H1 (cell line): ENCODE results near the gene GNAQ. TPM values are rescaled to one million over a fixed set of nuclear protein-coding genes. Genes with fewer than 3 reads are reported as not detected.

Source experiments
- CTCF ChIA-PET: fragments of 300-600 bp; sonication (Branson Sonifier 250); formaldehyde crosslinking; loops from one replicate; lab custom pipeline; 2021; ENCODE audit not compliant: partially characterized antibody; lab: Charles Lee
- POLR2A ChIA-PET: fragments of 300-600 bp; sonication (Branson Sonifier 250); formaldehyde crosslinking; loops from one replicate; lab custom pipeline; 2021; ENCODE audit warnings: inconsistent platforms; ENCODE audit not compliant: partially characterized antibody; lab: Charles Lee
- DNase-seq, 2 experiments: peaks; one replicate each; pipeline versions ENCODE4 v3.0.0 to v3.0.0-alpha.2; 2010 to 2022; ENCODE audit warnings: low spot score in 2 of 2, low read depth in 1 of 2, mixed read lengths in 1 of 2
- FAIRE-seq: peaks from 2 replicates; lab custom pipeline; 2011; peaks lifted over from hg19 to GRCh38; lab: Jason Lieb, UNC
- H2AFZ ChIP-seq: 2 replicates; pipeline ENCODE4 v1.8.1; 2012; ENCODE audit warnings: low read length, inconsistent platforms
- H2AK5ac ChIP-seq: 2 replicates; pipeline ENCODE4 v1.6.1; 2013; ENCODE audit warnings: low read depth, low read length
- H2BK120ac ChIP-seq: replicated peaks from 2 replicates; pipeline ENCODE3; 2013; ENCODE audit warnings: low read depth, low read length, inconsistent platforms
- H2BK12ac ChIP-seq: 2 replicates; pipeline ENCODE4 v1.6.1; 2013; ENCODE audit warnings: low read depth, low read length
- H2BK15ac ChIP-seq: 2 replicates; pipeline ENCODE4 v1.6.1; 2013; ENCODE audit warnings: low read length
- H2BK20ac ChIP-seq: 2 replicates; pipeline ENCODE4 v1.6.1; 2013; ENCODE audit warnings: low read length
- H2BK5ac ChIP-seq: 2 replicates; pipeline ENCODE4 v1.6.1; 2013; ENCODE audit warnings: low read depth, low read length
- H3K14ac ChIP-seq: 2 replicates; pipeline ENCODE4 v1.6.1; 2013; ENCODE audit warnings: inconsistent platforms; ENCODE audit not compliant: insufficient read length
- H3K18ac ChIP-seq: 2 replicates; pipeline ENCODE4 v1.6.1; 2013; ENCODE audit warnings: low read length; ENCODE audit errors: extremely low read depth
- H3K23ac ChIP-seq: 2 replicates; pipeline ENCODE4 v1.6.1; 2013; ENCODE audit warnings: inconsistent platforms; ENCODE audit not compliant: insufficient read length
- H3K23me2 ChIP-seq: 2 replicates; pipeline ENCODE4 v1.6.1; 2013; ENCODE audit warnings: low read depth, low read length
- H3K27ac ChIP-seq: 2 replicates; pipeline ENCODE4 v1.6.1; 2011; ENCODE audit warnings: low read depth, low read length, inconsistent platforms
- H3K27me3 ChIP-seq, 4 experiments: replicated peaks in 1 of 4; 1 replicate in 1 of 4; 2 replicates in 3 of 4; pipeline versions ENCODE4 v1.6.1 to v1.8.1; 2011 to 2013; ENCODE audit warnings: low read length in 3 of 4, mild to moderate bottlenecking in 3 of 4, inconsistent platforms in 2 of 4, mixed read lengths in 2 of 4, moderate library complexity in 1 of 4; ENCODE audit not compliant: control insufficient read depth in 3 of 4, insufficient read depth in 3 of 4; ENCODE audit errors: extremely low read depth in 1 of 4
- H3K36me3 ChIP-seq, 4 experiments: 2 replicates each; pipeline versions ENCODE4 v1.6.1 to v1.8.1; 2011 to 2013; ENCODE audit warnings: mild to moderate bottlenecking in 4 of 4, low read length in 3 of 4, moderate library complexity in 2 of 4, control low read depth in 1 of 4, inconsistent platforms in 1 of 4; ENCODE audit not compliant: insufficient read depth in 4 of 4, control insufficient read depth in 2 of 4
- H3K4ac ChIP-seq: replicated peaks from 2 replicates; pipeline ENCODE3; 2013; ENCODE audit warnings: low read length, low read depth, mixed read lengths, inconsistent platforms; ENCODE audit not compliant: insufficient read length
- H3K4me1 ChIP-seq, 4 experiments: replicated peaks in 1 of 4; 1 replicate in 1 of 4; 2 replicates in 3 of 4; pipeline versions ENCODE4 v1.6.1 to v1.8.1; 2011 to 2013; ENCODE audit warnings: low read length in 3 of 4, inconsistent platforms in 2 of 4, mixed read lengths in 1 of 4; ENCODE audit not compliant: insufficient read depth in 4 of 4, control insufficient read depth in 3 of 4
- H3K4me2 ChIP-seq, 2 experiments: 2 replicates each; pipeline versions ENCODE4 v1.6.1 to v1.8.1; 2011 to 2013; ENCODE audit warnings: low read depth in 2 of 2, low read length in 2 of 2, control low read depth in 1 of 2, inconsistent platforms in 1 of 2, mild to moderate bottlenecking in 1 of 2; ENCODE audit not compliant: insufficient read depth in 1 of 2
- H3K4me3 ChIP-seq, 4 experiments: fragments of 200-600, 300-600 bp in 1 of 4; sonication (generic), shearing (Covaris generic), sonication (Bioruptor Twin) in 1 of 4; 2 replicates each; pipeline versions ENCODE4 v1.5.1 to v1.8.1; 2011 to 2016; ENCODE audit warnings: low read length in 4 of 4, low read depth in 3 of 4, control low read depth in 2 of 4, inconsistent platforms in 2 of 4, mild to moderate bottlenecking in 2 of 4, mixed read lengths in 1 of 4, moderate library complexity in 1 of 4; ENCODE audit not compliant: insufficient read depth in 2 of 4; ENCODE audit errors: extremely low read depth in 1 of 4
- H3K56ac ChIP-seq: replicated peaks from 2 replicates; pipeline ENCODE3; 2013; ENCODE audit warnings: low read depth, mild to moderate bottlenecking, mixed read lengths, low read length, inconsistent platforms; ENCODE audit not compliant: insufficient read length
- H3K79me1 ChIP-seq: 2 replicates; pipeline ENCODE4 v1.6.1; 2013; ENCODE audit warnings: low read depth, low read length, control low read depth
- H3K79me2 ChIP-seq, 2 experiments: 2 replicates each; pipeline versions ENCODE4 v1.6.1 to v1.8.1; 2012 to 2013; ENCODE audit warnings: low read length in 2 of 2, mild to moderate bottlenecking in 2 of 2, inconsistent platforms in 1 of 2; ENCODE audit not compliant: insufficient read depth in 2 of 2, control insufficient read depth in 1 of 2
- H3K9ac ChIP-seq, 4 experiments: replicated peaks in 1 of 4; 1 replicate in 1 of 4; 2 replicates in 3 of 4; pipeline versions ENCODE4 v1.6.1 to v1.8.1; 2011 to 2013; ENCODE audit warnings: low read depth in 3 of 4, low read length in 3 of 4, control low read depth in 2 of 4, mild to moderate bottlenecking in 2 of 4, moderate library complexity in 2 of 4, inconsistent platforms in 1 of 4; ENCODE audit errors: extremely low read depth in 1 of 4
- H3K9me3 ChIP-seq, 2 experiments: 2 replicates each; pipeline versions ENCODE4 v1.6.1 to v1.8.1; 2012 to 2013; ENCODE audit warnings: mild to moderate bottlenecking in 2 of 2, moderate library complexity in 2 of 2, control low read depth in 1 of 2, inconsistent platforms in 1 of 2, low read depth in 1 of 2, low read length in 1 of 2, mixed read lengths in 1 of 2; ENCODE audit not compliant: insufficient read depth in 2 of 2
- H4K20me1 ChIP-seq, 2 experiments: replicated peaks in 1 of 2; 2 replicates each; pipeline versions ENCODE3 to v1.8.1; 2011 to 2013; ENCODE audit warnings: inconsistent platforms in 2 of 2, low read length in 2 of 2, mild to moderate bottlenecking in 1 of 2; ENCODE audit not compliant: insufficient read depth in 2 of 2, control insufficient read depth in 1 of 2
- H4K5ac ChIP-seq: 2 replicates; pipeline ENCODE4 v1.6.1; 2013; ENCODE audit warnings: low read length, low read depth, mixed read lengths, inconsistent platforms; ENCODE audit not compliant: insufficient read length
- H4K8ac ChIP-seq: 2 replicates; pipeline ENCODE4 v1.8.0; 2013; ENCODE audit warnings: mild to moderate bottlenecking, moderate library complexity, low read length, inconsistent platforms; ENCODE audit not compliant: insufficient read depth; ENCODE audit errors: extremely low read depth
- H4K91ac ChIP-seq: replicated peaks from 2 replicates; pipeline ENCODE3; 2013; ENCODE audit warnings: low read length, mixed read lengths, inconsistent platforms; ENCODE audit not compliant: insufficient read length
- BCL11A ChIP-seq, 2 experiments: IDR thresholded peaks; one replicate each; pipeline ENCODE4 v1.6.1; 2011; ENCODE audit warnings: low read depth in 2 of 2, low read length in 2 of 2, mild to moderate bottlenecking in 2 of 2
- CTBP2 ChIP-seq: IDR thresholded peaks from 2 replicates; pipeline ENCODE4 v1.7.0; 2011; ENCODE audit warnings: borderline replicate concordance, mild to moderate bottlenecking, moderate library complexity, mixed read lengths, low read length; ENCODE audit not compliant: insufficient read depth, insufficient read length
- NANOG ChIP-seq: IDR thresholded peaks from 2 replicates; pipeline ENCODE4 v1.6.1; 2011; ENCODE audit warnings: low read length, low read depth, mild to moderate bottlenecking, inconsistent platforms; ENCODE audit not compliant: insufficient read depth, poor library complexity, severe bottlenecking
- RFX5 ChIP-seq: IDR thresholded peaks from 2 replicates; pipeline ENCODE4 v1.6.1; 2011; ENCODE audit warnings: low read depth, low read length, improper control_type of control experiment, borderline replicate concordance
- SIN3A ChIP-seq, 2 experiments: IDR thresholded peaks in 1 of 2; conservative IDR thresholded peaks in 1 of 2; 2 replicates each; pipeline ENCODE4 v1.6.1; 2011 to 2012; ENCODE audit warnings: low read length in 2 of 2, improper control_type of control experiment in 1 of 2, low read depth in 1 of 2, mild to moderate bottlenecking in 1 of 2
- SP4 ChIP-seq: IDR thresholded peaks from 2 replicates; pipeline ENCODE4 v1.6.1; 2012; ENCODE audit warnings: low read length, inconsistent platforms
- TAF1 ChIP-seq: IDR thresholded peaks from 2 replicates; pipeline ENCODE4 v1.6.1; 2011; ENCODE audit warnings: mild to moderate bottlenecking, low read depth, low read length
- WGBS, 2 experiments: shearing (Covaris generic) in 1 of 2; methylation state at CpG; one replicate each; pipeline versions ENCODE4 v1.1.6 to v1.1.7; 2013 to 2015; ENCODE audit warnings: low lambda C conversion rate in 2 of 2, mixed read lengths in 2 of 2, inconsistent platforms in 1 of 2, low coverage in 1 of 2, missing lambda C conversion rate in 1 of 2; ENCODE audit not compliant: insufficient replicate concordance in 2 of 2, insufficient coverage in 1 of 2, insufficient read length in 1 of 2; ENCODE audit errors: extremely low coverage in 1 of 2, missing lambda C conversion rate in 1 of 2; 5-methylcytosine and 5-hydroxymethylcytosine counted together
- polyA plus RNA-seq, 7 experiments: library from polyadenylated mRNA; depleted of rRNA in 3 of 7; stranded (reverse) in 5 of 7; unstranded in 2 of 7; fragments of >200 nt in 5 of 7; fragments of 200-250 nt in 2 of 7; gene quantifications; 1 replicate in 5 of 7; 2 replicates in 1 of 7; 4 replicates in 1 of 7; pipeline versions ENCODE4 v1.2.1 to v1.2.3, GENCODE V29; 2011 to 2013; ENCODE audit warnings: missing spikeins in 2 of 7, mixed read lengths in 2 of 7
- total RNA-seq: library from RNA; stranded (reverse); fragmentation: NEBNext Ultra II Directional; extraction: Animal tissue kit (Norgen Biotek cat#: 25700); gene quantifications from 2 replicates; pipeline ENCODE4 v1.2.1, GENCODE V29; 2021
- TF ChIP-seq, protein P1 (sequence below): IDR thresholded peaks from 2 replicates; pipeline ENCODE4 v1.6.1; 2011; ENCODE audit warnings: low read length, improper control_type of control experiment

Gene GNAQ
- total and polyA plus RNA-seq, 2 of the 8 experiments (the other 6 are each of a cell fraction or from before 2014, with no cell fraction given), result 22.8 to 63.8 TPM

DNA sequence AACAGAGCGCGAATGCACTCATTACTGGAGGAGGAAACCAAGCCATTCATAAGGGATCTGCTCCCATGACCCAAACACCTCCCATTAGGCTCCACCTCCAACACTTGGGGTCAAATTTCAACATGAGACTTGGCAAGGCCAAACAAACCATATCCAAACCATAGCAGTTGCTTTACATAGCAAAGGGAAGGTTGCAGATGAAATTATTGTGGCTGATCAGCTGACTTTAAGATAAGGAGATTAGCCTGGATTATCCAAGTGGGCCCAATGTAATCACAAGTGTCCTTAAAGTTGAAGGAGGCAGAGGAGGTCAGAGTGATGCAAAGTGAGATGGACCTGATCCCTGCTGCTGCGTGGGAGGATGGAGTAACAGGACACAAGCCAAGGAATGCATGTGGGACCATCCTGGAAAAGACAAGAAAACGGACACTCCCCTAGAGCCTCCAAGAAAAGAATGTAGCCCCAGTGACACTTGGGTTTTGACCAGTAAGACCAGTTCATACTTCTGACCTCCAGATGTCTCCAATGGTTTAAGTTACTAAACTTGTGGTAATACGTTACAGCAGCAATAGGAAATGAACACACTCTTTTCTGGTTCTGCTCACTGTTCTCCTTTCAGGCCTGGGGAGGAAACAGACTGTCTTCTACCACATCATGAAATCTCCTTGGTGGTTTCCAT, 167.3 kb downstream of the GNAQ start:
- Histone ChIP-seq H3K79me1 (no peaks in the 10 kb centered on the region), H3K4me1 (no peaks in the 10 kb centered on the region), H3K79me2 (no peaks in the 10 kb centered on the region), H4K8ac (no peak overlapping the region), H3K9me3 (peaks cover 10 to 16% of the 10 kb centered on the region in 2 experiments; a peak in 3 of 4 replicates), H3K4ac (no peak overlapping the region), H4K91ac (no peak overlapping the region), H3K27ac (no peak overlapping the region), H3K23me2 (no peaks in the 10 kb centered on the region), H3K18ac (no peak overlapping the region), H2BK15ac (no peak overlapping the region), H2AFZ (no peak overlapping the region), H2BK5ac (no peak overlapping the region), H2BK12ac (no peak overlapping the region), H2BK120ac (no peak overlapping the region), H3K14ac (no peak overlapping the region), H2BK20ac (no peak overlapping the region), H3K27me3 (no peaks in the 10 kb centered on the region), H3K36me3 (peaks cover 0 to 7% (median 1%) of the 10 kb centered on the region in 4 experiments; a peak in 3 of 8 replicates), H3K4me3 (no peak overlapping the region), H2AK5ac (no peak overlapping the region), H3K23ac (no peak overlapping the region), H4K5ac (no peak overlapping the region), H3K56ac (no peak overlapping the region), H4K20me1 (peaks cover 0 to 2% of the 10 kb centered on the region in 2 experiments), H3K4me2 (no peak overlapping the region), H3K9ac (no peak overlapping the region)
- whole genome bisulfite sequencing, 2 experiments, result 89% methylated on average over 5 of the region's 5 CpGs; no CpG with 5 or more reads in 1 of the 2 experiments
- FAIRE-seq, result no peak
- ChIA-PET POLR2A (interaction anchor here (1.1 kb wide), 1 partner anchor 9 kb away, joined by 4 read pairs; no protein-coding TSS in a partner anchor), CTCF (interaction anchor here (0.9 to 3.1 kb wide), 2 partner anchors 14 to 16 kb away, joined by 3 to 12 read pairs; no protein-coding TSS in a partner anchor)
- DNase-seq, result no peak
- TF ChIP-seq CTBP2, result no peak
- TF ChIP-seq, protein P1, sequence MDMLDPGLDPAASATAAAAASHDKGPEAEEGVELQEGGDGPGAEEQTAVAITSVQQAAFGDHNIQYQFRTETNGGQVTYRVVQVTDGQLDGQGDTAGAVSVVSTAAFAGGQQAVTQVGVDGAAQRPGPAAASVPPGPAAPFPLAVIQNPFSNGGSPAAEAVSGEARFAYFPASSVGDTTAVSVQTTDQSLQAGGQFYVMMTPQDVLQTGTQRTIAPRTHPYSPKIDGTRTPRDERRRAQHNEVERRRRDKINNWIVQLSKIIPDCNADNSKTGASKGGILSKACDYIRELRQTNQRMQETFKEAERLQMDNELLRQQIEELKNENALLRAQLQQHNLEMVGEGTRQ, result no peak
- no peak for TF ChIP-seq TAF1
- no peak for TF ChIP-seq RFX5
- TF ChIP-seq SP4, result no peak
- TF ChIP-seq SIN3A (conservative IDR thresholded peaks at IDR 0.05 in 1 of 2, IDR thresholded peaks at IDR 0.05 in 1 of 2; ENCODE audit: low read depth in 1 of 2, low read length in 2 of 2), result no peak
- TF ChIP-seq BCL11A (IDR thresholded peaks at IDR 0.05; ENCODE audit: low read depth in 2 of 2, low read length in 2 of 2), result no peak
- no peak for TF ChIP-seq NANOG
